ENCODE measurements around the gene SOAT1.

SOAT1 gene

GRCh38 chr1:179303200-179303785 lies 9.7 kb downstream of the SOAT1 start:
- no peak overlapping the region for H3K27ac ChIP-seq
- no peak for DNase-seq (ENCODE audit: low read depth, low spot score)

DNA sequence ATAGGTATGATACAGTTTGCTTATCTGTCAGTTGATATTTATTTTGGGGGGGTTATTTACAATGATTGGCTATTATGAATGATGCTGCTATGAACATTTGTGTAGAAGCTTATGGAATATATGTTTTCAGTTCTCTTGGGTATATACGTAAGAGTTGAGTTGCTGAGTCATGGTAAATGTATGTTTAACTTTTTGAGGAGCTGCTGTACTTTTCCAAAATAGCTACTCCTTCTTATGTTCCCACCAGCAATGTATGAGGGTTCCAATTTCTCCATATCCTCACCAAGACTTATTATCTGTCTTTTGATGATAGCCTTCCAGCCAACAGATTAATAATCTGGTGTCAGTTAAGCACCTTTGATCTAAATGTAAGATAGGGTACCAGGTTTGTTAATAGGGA lies 11.9 kb downstream of the SOAT1 start:
- DNase-seq (ENCODE audit: low read depth, low spot score), result no peak
- no peak overlapping the region for H3K27ac ChIP-seq

- DNase-seq (ENCODE audit: low read depth, low spot score), result peak; percentile 29
- peak overlapping the region; percentile 88 for H3K27ac ChIP-seq
Measured at GRCh38 chr1:179310291-179310690, 16.7 kb downstream of the SOAT1 start.

DNA sequence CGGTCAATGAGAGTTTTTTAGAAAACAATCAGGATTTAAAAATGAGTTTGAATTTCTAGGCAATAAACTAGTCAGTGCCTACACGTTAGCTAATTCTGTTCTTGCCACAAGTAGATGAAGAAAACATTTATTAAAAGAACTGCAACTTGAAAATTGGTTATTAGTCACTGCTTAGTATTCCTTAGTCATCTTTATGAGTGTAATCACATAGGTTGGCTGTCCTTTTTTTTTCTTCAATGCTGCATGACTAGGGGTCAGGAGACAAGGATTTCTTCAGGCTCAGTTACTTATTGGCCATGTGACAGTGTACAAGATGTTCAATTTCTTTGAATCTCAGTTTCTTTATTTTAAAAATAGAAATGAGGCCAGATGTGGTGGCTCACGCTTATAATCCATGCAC lies 17.1 kb downstream of the SOAT1 start:
- H3K27ac ChIP-seq, result peak overlapping the region; percentile 88
- DNase-seq (ENCODE audit: low read depth, low spot score), result peak; percentile 80

- DNase-seq (ENCODE audit: low read depth, low spot score), result no peak
- H3K27ac ChIP-seq, result peak overlapping the region; percentile 88
Measured at GRCh38 chr1:179311149-179311700, 17.6 kb downstream of the SOAT1 start.

DNA sequence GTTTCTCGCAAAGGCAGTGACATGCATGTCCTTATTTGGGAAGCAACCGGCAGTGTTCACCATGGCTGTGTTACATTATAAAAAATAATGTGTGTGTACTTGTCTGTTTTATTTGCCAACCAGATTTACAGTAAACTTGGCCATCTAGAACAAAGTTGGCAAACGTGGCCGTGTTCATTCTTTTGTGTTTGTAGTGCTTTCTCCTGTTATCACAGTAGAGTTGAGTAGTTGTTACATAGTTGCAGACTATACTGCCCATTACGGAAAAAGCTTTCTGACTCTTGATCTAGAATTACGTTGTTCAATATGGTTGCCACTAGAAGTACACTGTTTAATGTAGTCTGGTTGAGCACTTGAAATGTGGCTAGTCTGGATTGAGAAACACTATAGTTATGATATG lies 19.4 kb downstream of the SOAT1 start:
- DNase-seq (ENCODE audit: low read depth, low spot score), result no peak
- no peak overlapping the region for H3K27ac ChIP-seq

GRCh38 chr1:179314928-179315327 lies 21.3 kb downstream of the SOAT1 start:
- no peak for DNase-seq (ENCODE audit: low read depth, low spot score)
- H3K27ac ChIP-seq, result no peak overlapping the region

- H3K27ac ChIP-seq, result no peak overlapping the region
- no peak for DNase-seq (ENCODE audit: low read depth, low spot score)
Measured at GRCh38 chr1:179318491-179318890, 24.9 kb downstream of the SOAT1 start.

DNA sequence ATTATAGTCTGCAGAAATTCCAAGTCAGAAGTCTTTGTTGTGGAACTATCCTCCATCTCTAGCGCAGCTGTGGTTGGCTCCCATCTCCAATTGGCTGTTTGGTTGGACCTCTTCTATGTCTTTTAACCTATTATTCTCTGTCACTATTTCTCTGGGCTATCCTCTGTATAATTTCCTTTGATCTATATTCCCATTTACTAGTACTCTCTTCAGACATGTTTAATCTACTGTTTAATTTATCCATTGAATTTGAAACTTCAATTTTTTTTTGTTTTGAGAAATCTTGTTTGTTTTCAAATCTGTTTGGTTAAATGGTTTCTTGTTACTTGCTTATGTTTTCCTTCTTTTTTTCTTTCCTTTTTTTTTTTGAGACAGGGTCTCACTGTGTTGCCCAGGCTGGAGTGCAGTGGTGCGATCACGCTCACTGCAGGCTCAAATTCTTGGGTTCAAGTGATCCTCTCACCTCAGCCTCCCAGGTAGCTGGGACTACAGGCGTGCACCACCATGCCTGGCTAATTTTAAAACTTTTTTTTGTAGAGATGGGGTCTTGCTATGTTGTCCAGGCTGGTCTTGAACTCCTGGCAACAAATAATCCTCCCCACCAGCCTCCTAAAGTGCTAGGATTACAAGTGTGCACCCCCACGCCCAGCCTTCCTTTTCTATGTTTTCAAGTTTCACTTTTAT lies 28.1 kb downstream of the SOAT1 start:
- no peak overlapping the region for H3K27ac ChIP-seq
- no peak for DNase-seq (ENCODE audit: low read depth, low spot score)

- DNase-seq (ENCODE audit: low read depth, low spot score), result no peak
- no peak overlapping the region for H3K27ac ChIP-seq
Measured at GRCh38 chr1:179322557-179322956, 29.0 kb downstream of the SOAT1 start.

DNA sequence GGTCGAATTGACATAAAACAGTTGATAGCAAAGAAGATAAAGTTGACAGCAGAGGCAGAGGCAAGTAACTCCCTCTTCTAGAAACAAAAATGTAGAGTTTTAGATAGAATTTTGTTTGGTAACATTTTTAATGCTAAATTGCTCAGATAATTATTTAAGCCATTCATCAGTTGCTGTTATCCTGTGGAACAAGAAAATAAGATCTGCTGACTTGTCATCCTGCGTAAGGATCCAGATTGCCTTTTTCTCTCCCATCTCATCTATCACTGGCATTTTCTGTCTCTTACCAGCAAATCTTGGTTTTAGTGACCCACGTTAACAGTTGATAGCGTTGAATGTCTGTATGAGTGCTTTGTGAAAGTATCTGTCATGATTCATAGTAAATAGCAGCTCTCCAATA lies 29.8 kb downstream of the SOAT1 start:
- H3K27ac ChIP-seq, result no peak overlapping the region
- no peak for DNase-seq (ENCODE audit: low read depth, low spot score)

DNA sequence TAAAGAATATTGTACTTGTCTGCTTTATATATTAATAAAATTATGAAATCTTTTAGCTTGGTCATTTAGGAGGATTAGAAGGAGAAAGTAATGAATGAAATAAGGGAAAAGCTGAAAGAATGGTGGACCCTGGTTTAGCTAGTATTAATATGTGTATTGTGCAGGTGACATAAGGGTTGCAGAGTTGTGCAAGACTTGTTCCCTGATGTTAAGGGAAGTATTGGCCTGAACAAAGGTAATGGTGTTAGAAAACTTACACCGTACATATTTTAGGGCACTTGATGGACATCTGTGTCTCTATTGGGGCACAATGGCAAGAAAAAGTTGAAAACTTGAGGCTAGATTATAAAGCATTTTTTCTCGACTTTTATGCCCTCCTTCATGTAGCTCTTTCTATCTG lies 32.2 kb downstream of the SOAT1 start:
- H3K27ac ChIP-seq, result no peak overlapping the region
- DNase-seq (ENCODE audit: low read depth, low spot score), result no peak

DNA sequence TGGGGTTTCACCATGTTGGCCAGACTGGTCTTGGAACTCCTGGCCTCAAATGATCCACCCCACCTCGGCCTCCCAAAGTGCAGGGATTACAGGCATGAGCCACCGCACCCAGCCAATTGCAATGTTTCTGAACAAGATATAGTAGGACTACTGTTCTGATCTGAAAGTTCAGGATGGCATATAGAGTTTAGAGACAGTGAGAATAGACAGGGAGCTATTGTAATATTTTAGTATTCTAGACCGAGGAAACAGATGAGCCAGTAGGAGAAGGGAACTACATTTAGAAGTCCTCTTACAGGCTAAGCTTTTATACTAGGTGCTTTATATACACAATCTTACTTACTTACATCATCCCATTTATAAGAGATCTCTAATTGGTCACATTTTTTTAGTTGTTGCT lies 33.1 kb downstream of the SOAT1 start:
- DNase-seq (ENCODE audit: low read depth, low spot score), result no peak

GRCh38 chr1:179327196-179327595 lies 33.6 kb downstream of the SOAT1 start:
- no peak for DNase-seq (ENCODE audit: low read depth, low spot score)
- no peak overlapping the region for H3K27ac ChIP-seq

More for the DNA sequence above, 33.1 kb downstream of the SOAT1 start:
- no peak overlapping the region for H3K27ac ChIP-seq

DNA sequence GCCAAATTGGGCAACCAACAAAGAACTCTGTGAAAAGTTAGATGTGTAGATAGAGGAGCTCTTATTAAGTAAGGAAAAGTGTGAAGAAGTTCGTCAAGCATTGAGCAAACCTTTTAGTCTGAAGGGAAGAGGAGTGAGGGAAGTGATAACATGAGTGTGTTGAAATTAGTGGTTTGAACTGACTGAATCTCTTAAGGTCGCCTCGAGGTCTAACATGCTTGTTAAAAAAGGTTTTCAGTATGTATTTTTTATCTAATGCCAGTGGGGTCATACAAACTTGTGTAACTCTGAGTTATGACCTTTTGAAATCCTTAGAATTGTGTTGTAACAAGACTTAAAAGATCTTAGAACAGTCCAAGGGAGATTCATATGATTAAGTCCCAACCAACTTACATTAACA lies 34.1 kb downstream of the SOAT1 start:
- DNase-seq (ENCODE audit: low read depth, low spot score), result no peak
- H3K27ac ChIP-seq, result no peak overlapping the region

DNA sequence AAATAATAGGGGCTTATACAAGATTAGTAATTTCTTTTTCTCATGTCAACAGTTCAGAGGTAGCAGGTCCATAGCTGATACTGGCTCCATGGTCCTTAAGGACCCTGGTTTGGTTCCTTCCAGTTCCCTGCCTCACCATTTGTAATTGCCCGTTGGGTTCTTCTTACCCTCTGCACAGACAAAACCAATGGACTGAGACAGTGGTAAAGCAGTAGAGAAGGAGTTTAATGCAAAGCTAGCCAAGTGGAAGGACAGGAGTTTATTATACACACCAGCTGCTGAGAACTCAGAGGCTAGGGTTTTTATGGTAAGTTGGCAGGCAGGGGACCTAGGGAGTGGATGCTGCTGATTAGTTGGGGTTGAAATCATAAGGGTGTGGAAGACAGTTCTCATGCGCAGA lies 36.3 kb downstream of the SOAT1 start:
- H3K27ac ChIP-seq, result no peak overlapping the region
- DNase-seq (ENCODE audit: low read depth, low spot score), result no peak

- H3K27ac ChIP-seq, result no peak overlapping the region
- DNase-seq (ENCODE audit: low read depth, low spot score), result no peak
Measured at GRCh38 chr1:179334440-179334839, 40.8 kb downstream of the SOAT1 start.

- no peak overlapping the region for H3K27ac ChIP-seq
- DNase-seq (ENCODE audit: low read depth, low spot score), result no peak
Measured at GRCh38 chr1:179337288-179337687, 43.7 kb downstream of the SOAT1 start.

DNA sequence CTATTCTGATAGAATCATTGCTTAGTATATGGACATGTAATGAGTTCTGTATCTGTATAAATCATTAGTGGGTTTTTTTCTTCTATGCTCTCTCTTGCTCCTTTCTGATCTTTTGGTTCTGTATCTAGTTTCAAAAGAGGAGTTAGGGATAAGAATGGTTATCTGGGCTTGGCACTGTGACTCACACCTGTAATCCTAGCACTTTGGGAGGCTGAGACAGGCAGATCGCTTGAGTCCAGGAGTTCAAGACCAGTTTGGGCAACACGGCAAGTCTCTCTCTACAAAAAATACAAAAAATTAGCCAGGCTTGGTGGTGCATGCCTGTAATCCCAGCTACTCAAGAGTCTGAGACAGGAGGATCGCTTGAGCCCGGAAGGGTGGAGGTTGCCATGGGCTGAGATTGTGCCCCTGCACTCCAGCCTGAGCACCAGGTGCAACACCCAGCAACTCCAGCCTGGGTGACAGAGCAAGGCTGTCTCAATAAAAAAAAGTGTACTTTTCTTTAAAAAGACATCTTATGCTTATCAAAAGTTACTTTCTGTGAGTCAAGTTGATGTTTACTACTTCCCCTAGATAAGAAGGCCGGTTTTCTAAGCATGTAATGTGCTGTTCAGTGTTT lies 44.5 kb downstream of the SOAT1 start:
- no peak for DNase-seq (ENCODE audit: low read depth, low spot score)
- H3K27ac ChIP-seq, result no peak overlapping the region

GRCh38 chr1:179340918-179341317 lies 47.3 kb downstream of the SOAT1 start:
- H3K27ac ChIP-seq, result no peak overlapping the region

GRCh38 chr1:179341943-179342547 lies 48.4 kb downstream of the SOAT1 start:
- DNase-seq (ENCODE audit: low read depth, low spot score), result no peak

More at GRCh38 chr1:179340918-179341317, 47.3 kb downstream of the SOAT1 start:
- no peak for DNase-seq (ENCODE audit: low read depth, low spot score)

More at GRCh38 chr1:179341943-179342547, 48.4 kb downstream of the SOAT1 start:
- no peak overlapping the region for H3K27ac ChIP-seq
